ENCODE results near the gene DYSF.

DNA sequence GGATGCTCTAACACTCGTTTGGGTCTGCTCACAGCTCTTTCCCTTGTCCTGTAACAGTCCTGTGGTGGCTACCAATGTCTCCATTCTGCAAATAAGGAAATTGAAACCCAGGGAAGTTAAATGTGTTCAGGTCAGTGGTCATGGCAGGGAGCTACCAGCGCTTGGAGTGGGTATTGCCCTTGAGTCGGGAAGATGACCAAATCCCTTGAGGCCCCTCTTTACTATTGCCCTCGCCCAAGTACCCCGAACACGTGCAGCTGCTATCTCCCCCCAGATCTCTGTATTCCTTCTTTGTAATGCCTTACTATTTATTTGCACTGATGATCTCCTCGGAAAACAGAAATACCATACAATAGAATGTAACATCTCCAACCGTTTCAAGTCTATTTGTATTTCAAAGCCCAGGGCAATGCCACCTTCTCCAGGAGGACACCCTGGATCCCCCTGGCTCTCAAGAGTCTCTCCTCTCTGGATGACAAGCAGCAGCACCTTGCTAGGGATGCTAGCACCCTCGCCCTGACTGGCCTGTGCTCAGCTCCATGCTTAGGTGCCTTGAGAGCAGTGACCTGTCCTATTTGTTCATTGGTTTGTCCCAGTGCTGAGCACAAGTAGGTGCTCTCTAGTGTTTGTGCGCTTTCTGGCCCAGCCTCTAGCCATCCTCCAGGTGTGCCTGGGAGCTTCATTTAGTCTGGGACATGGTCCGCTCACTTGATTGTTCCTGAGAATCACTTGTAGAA, 15.1 kb downstream of the DYSF start:
- TF ChIP-seq EZH2 (IDR thresholded peaks at IDR 0.05) (no peak), POLR2AphosphoS5 (IDR thresholded peaks at IDR 0.05; ENCODE audit: borderline replicate concordance, low read depth, low read length) (no peak)

All from SK-N-MC (cell line).